Measurements from ENCODE around the gene NCDN.
"Not testable (repeated sequence)": the region's sequence is repeated elsewhere in the genome, so short reads cannot be mapped to it uniquely, and the experiment has no call there.

Gene NCDN

DNA sequence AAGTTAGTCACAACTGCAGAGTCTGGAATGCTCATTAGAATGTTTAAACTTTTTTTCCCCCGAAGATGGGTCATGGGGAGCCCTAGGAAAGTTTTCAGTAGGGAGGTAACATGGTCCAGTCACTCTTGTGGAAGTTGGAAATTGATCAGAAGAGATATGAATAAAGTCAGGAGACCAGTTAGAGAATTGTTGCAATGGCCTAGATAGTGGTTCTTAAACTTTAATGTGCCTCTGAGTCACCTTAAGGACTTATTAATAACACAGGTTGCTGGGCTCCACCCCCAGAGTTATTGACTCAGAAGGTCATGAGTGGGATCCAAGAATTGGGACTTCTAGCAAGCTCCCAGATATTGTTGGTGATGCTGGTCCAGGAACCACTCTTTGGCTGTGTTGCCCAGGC, 12.3 kb downstream of the NCDN start:
- DNase-seq = no peak

DNA sequence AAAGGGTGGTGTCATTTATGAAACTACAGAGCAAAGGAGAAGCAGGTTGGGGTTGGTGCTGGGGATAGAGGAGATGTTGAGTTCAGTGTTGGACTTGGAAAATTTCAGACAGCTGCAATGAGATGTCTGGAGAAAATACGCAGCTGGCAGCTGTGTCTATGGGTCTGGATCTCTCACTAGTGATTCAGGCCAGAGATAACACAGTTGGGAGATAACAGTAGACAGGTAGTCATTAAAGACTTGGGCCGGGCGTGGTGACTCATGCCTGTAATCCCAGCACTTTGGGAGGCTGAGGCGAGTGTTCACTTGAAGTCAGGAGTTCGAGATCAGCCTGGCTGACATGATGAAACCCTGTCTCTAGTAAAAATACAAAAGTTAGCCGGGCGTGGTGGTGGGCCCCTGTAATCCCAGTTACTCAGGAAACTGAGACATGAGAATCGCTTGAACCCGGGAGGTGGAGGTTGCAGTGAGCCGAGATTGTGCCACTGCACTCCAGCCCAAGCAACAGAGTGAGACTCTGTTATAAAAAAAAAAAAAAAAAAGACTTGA, 13.1 kb downstream of the NCDN start:
- no peak for DNase-seq

DNA sequence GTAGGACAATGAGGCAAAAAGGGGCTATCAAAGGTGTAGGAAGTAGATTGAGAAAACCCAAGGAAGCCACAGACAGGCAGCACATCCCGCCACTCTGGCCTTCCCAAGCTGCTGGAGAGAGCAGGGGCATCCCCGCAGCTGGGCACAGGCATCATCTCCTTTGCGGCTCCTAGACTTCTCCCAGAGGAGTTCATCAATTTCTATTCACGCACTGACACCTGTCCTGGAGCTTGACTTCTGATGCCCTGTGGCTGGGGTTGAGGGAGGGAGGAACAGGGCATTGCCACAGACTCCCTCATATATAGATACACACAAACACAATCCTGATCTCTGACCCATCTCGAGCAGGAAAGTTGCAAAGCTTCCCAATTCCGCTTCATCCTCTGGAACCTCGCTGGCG, 13.7 kb downstream of the NCDN start:
- DNase-seq = no peak

DNA sequence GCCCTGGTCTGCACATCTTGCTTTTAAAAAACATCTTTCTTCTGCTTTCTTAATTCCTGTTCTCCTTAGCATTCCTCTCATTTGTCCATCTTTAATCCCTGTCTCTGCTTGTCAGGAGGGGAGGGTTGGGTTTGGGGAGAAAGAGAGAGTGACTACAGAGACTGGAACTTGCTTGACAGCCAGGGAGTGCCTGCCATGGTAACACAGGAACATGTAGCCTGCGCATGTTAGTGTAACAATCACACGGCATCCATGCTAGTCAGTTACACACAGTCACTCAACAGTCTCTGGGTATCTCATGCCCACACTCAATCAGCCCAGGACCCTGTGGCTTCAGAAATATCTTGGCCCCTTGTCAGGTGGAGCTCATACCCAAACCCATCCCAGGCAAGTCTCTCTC, 14.7 kb downstream of the NCDN start:
- DNase-seq = no peak

DNA sequence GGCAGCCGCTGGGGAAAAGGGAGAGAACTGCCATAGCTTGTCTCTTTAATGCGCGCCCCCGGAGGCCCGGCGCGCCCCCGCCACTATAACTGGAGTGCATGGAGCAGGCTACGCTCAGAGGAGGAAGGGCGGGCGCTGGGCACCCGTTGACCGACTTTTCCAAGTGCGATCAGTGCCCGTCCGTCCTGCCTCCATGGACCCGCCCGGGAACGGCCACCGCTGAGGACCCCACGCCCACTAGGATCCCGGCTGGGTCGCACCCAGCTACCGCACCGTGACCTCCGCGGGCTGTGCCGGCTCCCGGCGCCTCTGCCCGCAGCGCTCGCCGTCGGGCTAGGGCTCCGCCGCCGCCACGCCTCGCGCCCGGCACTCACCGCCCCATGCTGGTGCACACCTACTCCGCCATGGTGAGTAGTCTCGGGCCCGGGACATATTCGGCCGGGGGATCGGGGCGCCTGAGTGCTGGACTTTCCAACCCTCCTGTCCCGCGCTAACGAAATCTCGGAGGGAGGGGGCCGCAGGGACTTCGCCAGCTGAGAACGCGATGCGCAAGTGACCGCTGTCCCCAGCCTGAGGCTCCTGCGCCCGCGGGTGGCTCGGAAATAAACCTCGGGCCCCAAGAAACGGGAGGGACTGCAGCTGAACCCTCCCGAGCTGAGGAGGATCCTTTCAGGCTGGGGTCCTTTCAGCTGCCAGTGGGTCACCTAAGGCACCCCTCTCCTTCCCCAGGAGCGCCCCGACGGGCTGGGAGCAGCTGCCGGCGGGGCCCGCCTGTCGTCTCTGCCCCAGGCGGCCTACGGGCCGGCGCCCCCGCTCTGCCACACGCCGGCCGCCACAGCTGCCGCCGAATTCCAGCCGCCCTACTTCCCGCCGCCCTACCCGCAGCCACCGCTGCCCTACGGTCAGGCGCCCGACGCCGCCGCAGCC, 15.9 kb downstream of the NCDN start, which contains the start of gene TFAP2E:
Gene TFAP2E (plus strand): TSS at position 117 of the 927 bp plus-strand sequence. CDS start 264 bp downstream, at position 381.
- DNase-seq = no peak

DNA sequence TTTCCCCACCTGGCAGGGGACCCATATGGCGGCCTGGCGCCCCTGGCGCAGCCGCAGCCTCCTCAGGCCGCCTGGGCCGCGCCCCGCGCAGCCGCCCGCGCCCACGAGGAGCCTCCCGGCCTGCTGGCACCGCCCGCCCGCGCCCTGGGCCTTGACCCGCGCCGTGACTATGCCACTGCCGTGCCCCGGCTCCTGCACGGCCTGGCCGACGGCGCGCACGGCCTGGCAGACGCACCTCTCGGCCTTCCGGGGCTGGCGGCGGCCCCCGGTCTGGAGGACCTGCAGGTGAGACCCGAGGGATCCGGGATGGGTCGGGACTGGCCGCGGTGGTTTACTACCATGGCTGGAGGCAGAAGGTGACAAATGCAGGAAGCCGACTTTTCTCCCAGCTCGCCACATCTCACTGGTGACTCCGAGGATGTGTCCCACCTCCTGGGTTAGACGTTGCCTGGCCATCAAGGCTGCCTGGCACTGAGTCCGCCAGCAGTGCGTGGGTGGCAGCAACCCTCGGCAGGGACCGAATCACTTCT, 16.6 kb downstream of the NCDN start:
- DNase-seq = no peak

DNA sequence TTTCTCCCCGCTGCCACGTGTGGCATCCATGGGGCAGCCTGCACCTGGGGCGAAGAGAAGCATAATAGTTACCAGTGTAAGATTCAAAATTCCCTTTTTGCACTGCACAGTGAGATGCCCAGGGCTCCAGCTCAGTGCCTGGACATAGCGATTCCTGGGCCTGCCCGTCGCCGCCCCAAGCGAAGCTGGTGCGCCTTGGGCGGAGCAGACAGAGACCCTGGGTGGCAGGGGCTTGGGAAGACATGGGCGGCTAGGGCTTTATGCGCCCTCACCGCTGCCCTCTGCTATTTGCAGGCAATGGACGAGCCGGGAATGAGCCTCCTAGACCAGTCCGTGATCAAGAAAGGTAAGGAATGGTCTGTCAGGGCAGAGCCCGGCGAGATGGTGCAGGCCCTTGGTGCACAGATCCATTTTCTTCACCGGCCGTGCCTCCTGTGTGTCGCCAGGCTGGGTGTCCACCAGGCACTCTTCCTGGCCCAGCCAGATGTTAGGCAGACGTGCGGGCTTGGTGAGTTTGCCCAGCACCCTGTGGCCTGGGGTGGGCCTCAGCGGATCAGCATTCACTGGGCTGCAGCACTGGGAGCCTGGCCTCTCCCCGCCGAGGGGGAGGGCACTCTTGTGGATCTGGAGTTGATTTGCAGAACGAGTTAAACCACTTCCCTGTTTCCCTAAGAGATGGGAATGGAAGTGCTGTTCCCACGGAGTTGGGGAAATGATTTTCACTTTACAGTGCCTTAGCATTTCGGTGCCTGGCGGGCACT, 17.2 kb downstream of the NCDN start:
- DNase-seq = no peak

DNA sequence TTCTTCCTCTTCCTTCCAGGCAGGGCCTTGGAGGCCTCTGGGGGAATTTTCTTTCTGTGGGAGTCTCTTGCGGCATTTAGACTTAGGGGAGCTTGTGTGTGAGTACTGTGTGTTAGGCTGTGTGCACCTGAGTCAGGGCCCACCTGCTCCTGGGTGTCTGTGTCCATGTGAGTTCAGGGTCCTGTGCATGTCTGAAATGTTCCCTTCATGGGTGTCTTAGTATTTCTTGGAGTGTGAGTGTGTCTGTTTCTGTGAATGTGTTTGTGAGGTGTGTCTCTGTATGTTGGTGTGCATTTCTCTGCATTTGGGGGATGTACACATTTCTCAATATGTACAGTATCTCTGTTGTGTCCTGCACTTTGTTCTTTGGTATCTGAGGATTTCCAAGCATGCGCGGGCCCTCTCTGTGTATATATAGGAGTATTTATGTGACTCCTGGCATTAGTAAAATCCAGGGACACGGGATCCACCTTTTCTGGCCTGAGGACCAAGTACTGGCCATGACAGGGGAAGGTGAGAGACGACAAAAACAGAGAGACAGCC, 17.9 kb downstream of the NCDN start:
- DNase-seq = no peak

DNA sequence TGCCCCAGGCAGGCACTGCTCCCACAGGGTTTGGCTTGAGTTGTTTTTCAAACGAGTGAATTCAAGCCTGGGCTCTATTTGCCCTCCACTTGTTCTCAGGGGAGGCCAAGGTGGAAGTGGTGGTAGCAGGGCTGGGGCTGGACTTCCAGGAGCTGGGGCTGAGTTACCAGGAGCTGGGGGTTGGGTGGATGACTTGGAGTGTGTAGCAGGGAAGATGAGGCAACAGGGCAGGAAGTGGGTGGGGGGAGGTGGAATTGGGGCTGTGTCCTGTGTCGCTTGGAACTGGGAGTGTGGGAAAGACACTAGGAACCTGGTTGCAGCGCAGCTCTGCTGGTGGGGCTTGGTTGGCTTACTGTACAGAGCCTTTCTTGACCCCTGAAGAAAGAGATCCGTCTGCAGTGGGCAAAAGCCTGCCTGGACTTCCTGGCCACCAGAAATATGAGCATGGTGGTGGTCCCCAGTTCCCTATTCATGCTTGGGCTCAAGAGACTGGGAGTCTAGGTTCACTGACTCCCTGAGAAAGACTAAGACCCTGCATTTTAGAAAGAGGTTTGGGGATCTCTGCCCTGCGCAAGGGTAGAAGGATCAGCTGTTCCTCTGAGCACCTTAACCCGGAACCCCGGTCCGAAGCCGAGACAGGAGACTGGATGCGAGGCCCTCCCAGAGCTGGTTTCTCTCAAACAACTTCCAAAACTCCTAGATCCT, 18.6 kb downstream of the NCDN start:
- no peak for DNase-seq

DNA sequence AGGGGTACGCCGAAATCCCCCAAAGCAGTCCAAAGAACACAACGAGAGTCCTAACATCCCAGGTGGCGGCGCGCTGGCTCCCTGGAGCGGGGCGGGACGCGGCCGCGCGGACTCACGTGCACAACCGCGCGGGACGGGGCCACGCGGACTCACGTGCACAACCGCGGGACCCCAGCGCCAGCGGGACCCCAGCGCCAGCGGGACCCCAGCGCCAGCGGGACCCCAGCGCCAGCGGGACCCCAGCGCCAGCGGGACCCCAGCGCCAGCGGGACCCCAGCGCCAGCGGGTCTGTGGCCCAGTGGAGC, 19.1 kb downstream of the NCDN start:
- not testable (repeated sequence) for DNase-seq

DNA sequence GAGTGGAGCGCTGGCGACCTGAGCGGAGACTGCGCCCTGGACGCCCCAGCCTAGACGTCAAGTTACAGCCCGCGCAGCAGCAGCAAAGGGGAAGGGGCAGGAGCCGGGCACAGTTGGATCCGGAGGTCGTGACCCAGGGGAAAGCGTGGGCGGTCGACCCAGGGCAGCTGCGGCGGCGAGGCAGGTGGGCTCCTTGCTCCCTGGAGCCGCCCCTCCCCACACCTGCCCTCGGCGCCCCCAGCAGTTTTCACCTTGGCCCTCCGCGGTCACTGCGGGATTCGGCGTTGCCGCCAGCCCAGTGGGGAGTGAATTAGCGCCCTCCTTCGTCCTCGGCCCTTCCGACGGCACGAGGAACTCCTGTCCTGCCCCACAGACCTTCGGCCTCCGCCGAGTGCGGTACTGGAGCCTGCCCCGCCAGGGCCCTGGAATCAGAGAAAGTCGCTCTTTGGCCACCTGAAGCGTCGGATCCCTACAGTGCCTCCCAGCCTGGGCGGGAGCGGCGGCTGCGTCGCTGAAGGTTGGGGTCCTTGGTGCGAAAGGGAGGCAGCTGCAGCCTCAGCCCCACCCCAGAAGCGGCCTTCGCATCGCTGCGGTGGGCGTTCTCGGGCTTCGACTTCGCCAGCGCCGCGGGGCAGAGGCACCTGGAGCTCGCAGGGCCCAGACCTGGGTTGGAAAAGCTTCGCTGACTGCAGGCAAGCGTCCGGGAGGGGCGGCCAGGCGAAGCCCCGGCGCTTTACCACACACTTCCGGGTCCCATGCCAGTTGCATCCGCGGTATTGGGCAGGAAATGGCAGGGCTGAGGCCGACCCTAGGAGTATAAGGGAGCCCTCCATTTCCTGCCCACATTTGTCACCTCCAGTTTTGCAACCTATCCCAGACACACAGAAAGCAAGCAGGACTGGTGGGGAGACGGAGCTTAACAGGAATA, 19.7 kb downstream of the NCDN start:
- peak; percentile 46 to 50 for DNase-seq

DNA sequence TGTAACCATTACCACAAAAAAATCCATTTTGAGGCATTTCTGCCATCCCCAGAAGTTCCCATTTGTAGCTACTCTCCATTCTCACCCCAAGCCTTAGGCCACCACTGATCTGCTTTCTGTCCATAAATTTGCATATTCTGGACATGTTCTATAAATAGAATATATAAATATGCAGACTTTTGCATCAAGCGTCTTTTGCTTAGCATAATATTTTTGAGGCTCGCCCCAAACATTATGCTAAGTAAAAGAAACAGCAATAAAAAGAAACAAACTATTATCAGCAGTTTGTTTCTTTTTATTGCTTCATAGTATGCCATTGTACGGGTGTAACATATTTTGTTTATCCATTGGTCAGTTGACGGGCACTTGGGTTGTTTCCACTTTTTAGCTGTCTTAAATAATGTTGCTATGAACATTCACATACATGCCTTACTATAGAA, 23.4 kb downstream of the NCDN start:
- no peak for DNase-seq

DNA sequence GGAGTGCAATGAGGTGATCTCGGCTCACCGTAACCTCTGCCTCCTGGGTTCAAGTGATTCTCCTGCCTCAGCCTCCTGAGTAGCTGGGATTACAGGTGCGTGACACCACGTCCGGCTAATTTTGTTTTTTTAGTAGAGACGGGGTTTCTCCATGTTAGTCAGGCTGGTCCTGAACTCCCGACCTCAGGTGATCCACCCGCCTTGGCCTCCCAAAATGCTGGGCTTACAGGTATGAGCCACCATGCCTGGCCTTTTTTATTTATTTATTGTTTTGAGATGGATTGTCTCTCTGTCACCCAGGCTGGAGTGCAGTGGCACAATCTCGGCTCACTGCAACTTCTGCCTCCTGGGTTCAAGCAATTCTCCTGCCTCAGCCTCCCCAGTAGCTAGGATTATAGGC, 24.0 kb downstream of the NCDN start:
- not testable (repeated sequence) for DNase-seq

DNA sequence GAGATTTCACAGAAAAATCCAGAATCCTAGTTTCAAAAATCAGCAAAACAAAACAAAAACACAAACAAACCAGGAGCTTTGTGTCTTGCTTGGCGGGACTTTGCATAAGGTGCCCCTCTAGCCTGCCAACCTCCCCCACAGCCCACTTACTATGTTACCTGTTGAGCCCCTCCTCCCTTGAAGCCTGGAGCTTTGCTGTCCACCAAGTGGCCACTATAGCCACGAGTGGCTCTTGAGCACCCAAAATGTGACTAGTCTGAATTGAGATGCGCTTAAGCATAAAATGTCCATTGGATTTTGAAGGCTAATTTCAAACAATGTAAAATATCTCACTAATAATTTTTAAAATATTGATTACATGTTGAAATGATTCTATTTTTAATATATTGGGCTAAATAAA, 27.7 kb downstream of the NCDN start:
- DNase-seq = no peak

DNA sequence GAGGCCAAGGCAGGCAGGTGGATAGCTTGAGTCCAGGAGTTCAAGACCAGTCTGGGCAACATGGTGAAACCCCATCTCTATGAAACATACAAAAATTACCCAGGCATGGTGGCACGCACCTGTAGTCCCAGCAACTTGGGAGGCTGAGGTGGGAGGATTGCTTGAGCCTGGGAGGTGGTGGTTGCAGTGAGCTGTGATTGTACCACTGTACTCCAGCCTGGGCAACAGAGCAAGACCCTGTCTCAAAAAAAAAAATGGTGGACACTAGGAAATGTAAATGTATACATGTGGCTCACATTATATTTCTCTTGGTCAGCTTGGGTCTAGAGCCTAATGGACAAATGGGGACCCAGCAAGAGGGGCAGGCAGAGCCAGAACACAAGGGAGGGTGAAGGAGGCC, 28.2 kb downstream of the NCDN start:
- DNase-seq = not testable (repeated sequence)

DNA sequence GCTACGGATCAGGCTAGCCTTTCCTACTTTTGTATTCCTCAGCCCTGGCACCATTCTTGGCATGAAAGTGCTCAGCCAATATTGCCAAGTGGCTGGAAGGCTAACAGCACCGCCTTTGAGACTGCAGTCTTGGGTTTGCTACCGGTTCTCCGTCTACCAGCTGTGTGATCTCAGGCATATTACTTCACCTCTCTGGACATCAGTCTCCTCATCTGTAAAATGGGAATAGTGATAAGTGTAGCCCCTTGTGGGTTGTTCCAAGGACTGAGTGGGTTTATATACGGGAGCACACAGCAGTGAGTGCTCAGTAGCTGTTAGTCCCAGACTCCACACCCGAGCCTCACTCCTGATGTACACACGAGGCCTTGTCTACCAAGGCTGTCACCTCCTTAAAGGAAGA, 29.2 kb downstream of the NCDN start:
- no peak for DNase-seq

DNA sequence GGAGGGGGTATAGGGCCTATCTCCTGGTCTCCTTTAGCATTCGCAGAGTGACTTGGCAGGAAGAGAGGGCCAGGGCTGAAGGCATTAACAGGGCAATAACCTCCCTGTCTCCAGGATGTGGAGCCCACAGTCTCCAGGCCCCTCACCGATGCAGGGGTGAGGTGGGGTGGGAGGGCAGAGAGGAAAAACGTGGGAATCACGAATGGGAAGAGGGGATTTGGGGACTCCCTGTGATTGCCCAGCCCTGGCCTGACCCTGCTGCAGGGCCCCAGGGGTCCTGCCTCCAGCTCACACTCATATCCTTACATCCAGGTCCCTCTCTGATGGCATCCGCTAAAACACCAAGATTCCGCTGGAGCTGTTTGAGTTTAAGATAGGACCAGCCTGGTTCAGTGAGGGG, 30.1 kb downstream of the NCDN start:
- no peak for DNase-seq

DNA sequence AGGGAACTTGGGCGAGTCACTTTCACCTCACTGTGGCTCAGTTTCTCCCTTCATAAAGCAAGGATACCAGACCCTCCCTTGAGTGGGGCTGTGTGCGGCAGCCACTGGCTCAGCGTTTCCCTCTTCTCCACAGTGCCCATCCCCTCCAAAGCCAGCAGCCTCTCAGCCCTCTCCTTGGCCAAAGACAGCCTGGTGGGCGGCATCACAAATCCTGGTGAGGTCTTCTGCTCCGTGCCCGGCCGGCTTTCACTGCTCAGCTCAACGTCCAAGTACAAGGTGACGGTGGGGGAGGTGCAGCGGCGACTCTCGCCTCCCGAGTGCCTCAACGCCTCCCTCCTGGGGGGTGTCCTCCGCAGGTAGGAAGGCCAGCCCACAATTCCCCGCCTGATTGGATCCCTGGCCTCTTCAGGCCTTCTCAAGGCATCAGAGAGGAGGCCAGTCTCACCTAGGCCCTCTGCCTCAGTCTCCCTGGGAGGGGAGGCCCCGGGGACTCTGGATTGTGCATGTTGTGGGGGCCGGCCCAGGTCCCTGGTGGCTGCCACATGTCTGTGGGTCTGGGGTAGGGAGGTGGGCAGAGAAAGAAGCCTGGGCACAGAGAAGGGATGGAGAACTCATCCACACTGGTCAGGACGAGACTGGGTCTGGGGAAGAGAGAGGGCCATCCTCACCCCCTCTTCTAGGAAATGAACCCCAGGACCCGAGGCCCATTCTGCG, 30.8 kb downstream of the NCDN start:
- DNase-seq = no peak

DNA sequence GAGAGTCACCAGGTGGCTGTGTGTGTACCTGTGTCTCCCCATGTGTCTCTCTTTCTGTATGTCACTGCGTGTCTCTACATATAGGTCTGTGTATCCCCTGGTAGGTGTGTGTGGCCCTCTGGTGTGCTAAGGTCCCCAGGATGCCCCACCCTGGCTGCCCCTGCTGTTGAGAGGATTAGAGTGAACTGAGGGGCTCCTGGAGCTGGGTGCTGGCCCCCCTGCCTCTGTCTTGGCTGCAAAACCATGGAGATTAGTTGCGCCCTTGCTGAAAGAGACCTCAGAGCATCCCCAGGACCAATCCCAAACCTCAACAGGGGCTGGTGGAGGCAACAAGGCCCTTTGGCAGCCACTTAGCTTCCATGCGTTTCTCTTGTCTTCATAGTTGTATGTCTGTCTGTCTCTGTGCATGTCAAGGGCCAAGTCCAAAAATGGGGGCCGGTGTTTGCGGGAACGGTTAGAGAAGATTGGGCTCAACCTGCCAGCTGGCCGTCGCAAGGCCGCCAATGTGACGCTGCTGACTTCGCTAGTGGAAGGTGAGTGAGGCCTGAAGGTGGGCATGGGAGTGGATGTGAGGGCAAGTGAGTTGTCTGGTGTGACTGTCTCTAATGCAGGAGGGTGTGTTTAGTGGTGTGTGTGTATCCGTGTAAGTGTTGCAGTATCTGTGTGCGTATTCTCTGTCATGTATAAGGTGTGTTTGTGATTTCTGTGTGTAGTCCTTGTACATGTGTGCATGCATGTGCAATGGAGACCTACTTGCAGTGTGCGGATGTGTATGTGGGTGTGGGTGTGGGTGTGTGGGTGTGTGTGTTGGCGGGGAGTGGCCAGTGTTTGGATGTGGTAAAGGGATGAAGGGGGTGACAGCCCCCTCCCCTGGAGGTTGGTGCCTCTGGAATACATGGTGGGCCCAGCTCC, 32.2 kb downstream of the NCDN start:
- DNase-seq = no peak
